ENCODE results near the gene KRT31.
"Not testable (repeated sequence)": the region's sequence is repeated elsewhere in the genome, so short reads cannot be mapped to it uniquely, and the experiment has no call there.

The KRT31 gene

DNA sequence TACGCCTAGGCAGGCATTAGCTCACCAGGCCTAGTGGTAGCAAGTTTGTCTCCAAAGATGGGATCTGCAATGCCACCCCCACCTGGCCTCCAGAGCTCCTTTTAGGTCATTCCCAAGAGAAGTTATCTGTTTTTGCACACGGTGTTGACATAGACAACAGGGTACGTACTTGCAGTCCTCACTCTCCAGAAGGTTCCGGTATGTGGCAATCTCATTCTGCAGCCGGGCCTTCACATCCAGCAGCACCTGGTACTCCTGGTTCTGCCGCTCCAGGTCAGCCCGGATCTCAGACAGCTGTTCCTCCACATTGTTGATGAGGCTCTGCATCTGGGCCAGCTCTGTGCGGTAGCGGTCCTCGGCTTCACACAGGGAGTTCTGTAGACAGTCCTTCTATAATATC is 9.8 kb upstream of the KRT31 start:
- peaks cover 2% of the 10 kb centered on the region for H3K36me3 Mint-ChIP-seq
- H3K9me3 Mint-ChIP-seq (ENCODE audit: low read depth), result no peaks in the 10 kb centered on the region
- peaks cover 47% of the 10 kb centered on the region for H3K4me1 Mint-ChIP-seq (ENCODE audit: low read depth)
- no peak overlapping the region for H3K4me3 Mint-ChIP-seq
- no peak overlapping the region for H3K27ac Mint-ChIP-seq
- no peaks in the 10 kb centered on the region for H3K27me3 Mint-ChIP-seq

DNA sequence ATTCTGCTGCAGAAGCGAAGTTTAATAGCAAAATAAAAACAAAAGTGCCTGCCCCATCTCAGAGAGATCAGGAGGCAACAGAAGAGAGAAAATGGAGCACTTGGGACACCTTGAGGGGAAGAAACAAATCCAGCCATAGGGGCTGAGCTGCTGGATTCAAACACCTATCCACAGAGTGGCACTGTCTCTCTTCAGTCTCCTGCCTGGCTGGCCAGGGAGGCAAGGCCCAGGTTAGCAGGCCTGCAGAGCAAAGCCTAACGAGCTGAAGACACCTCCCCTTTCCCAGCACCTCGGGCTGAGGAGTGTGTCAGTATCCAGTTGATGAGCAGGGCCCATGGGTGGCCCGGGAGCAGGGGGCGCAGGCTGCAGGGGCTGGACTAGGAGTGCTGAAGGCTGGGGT is 8.8 kb upstream of the KRT31 start:
- H3K9me3 Mint-ChIP-seq (ENCODE audit: low read depth), result no peaks in the 10 kb centered on the region
- no peaks in the 10 kb centered on the region for H3K27me3 Mint-ChIP-seq
- peaks cover 50% of the 10 kb centered on the region for H3K4me1 Mint-ChIP-seq (ENCODE audit: low read depth)
- no peak overlapping the region for H3K4me3 Mint-ChIP-seq
- no peak overlapping the region for H3K27ac Mint-ChIP-seq
- peaks cover 2% of the 10 kb centered on the region for H3K36me3 Mint-ChIP-seq

DNA sequence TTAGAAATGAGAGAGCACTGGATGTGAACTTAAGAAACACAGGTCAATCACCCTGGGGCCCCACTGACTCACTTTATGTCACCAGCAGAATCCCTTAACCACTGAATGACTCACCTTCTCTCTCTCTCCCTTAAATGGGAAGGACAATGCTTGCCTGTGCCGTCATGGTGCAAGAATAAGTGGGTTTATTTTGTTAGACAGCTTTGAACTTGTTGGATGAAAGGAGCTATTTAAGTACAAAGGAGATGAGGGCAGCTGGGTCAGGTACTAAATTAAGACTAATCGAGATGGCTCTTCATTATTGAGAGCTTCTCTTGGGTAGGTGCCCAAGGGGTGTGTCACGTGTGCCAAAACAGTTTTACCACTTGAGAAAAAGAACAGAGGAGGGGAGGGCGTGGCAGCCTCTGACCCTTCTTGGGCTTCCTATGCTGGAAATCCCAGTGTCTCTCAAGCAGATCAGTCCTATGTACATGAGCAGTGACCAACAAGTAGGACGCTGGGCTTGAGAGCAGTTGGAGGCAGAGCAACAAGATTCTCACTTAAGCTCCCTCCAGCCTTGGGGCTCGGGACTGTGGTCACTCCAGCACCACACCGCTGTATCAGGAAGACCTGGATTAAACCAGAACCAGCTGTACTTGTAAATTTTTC is 6.7 kb upstream of the KRT31 start:
- Mint-ChIP-seq H3K27me3 (no peaks in the 10 kb centered on the region), H3K36me3 (peaks cover 2% of the 10 kb centered on the region), H3K27ac (peak overlapping the region; percentile 76), H3K4me1 (ENCODE audit: low read depth) (peaks cover 49% of the 10 kb centered on the region), H3K4me3 (peak overlapping the region; percentile 63), H3K9me3 (ENCODE audit: low read depth) (no peaks in the 10 kb centered on the region)

DNA sequence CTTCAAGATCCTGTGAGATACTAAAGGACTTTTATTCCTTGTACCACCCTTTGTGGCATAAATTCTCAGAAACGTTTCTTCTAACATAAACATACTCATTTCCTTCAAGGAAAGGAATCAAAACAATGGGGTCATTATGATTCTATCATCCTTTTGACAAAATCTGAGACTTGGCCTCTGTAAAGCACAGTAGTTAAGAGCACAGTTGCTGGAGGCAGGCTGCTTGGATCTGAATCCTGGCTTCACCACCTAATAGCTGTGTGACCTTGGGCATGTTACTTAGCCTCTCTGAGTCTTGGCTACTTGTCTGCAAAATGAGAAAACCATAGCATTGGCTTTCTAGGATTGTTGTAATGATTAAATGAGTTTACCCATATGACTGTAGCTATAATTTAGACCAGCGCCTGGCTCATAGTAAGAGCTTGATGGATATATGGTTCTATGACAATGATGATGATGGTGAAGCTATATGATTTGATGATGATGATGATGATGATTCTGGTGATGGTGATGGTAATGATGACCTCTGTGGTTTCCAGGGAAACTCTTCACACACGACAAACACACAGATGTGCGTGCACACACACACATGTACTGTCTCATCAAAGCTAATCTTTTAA is 6.1 kb upstream of the KRT31 start:
- no peak overlapping the region for H3K4me3 Mint-ChIP-seq
- H3K9me3 Mint-ChIP-seq (ENCODE audit: low read depth), result no peaks in the 10 kb centered on the region
- H3K27me3 Mint-ChIP-seq, result no peaks in the 10 kb centered on the region
- H3K36me3 Mint-ChIP-seq, result peaks cover 2% of the 10 kb centered on the region
- peaks cover 42% of the 10 kb centered on the region for H3K4me1 Mint-ChIP-seq (ENCODE audit: low read depth)
- H3K27ac Mint-ChIP-seq, result peak overlapping the region; percentile 76

DNA sequence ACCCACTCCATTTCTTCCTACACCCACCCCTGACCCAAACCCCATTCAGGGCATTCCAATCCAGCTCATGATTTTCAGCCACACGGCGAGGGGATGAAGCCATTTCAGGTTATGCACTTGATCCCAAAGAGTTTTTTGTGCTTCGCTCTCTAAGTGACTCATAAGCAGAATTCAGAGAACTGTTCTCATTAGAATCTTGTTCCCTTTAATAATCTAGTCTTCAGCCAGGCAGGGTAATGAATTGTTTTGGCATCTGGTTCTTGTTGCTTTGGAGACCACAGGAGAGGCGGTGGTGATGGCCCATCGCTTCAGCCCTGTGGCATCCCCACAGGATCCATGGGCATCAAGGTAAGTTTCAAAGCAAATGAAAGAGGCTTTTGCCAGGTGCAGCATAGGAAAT is 4.8 kb upstream of the KRT31 start:
- Mint-ChIP-seq H3K9me3 (ENCODE audit: low read depth) (no peaks in the 10 kb centered on the region), H3K4me3 (no peak overlapping the region), H3K36me3 (peaks cover 2% of the 10 kb centered on the region), H3K27me3 (no peaks in the 10 kb centered on the region), H3K4me1 (ENCODE audit: low read depth) (peaks cover 40% of the 10 kb centered on the region), H3K27ac (no peak overlapping the region)

DNA sequence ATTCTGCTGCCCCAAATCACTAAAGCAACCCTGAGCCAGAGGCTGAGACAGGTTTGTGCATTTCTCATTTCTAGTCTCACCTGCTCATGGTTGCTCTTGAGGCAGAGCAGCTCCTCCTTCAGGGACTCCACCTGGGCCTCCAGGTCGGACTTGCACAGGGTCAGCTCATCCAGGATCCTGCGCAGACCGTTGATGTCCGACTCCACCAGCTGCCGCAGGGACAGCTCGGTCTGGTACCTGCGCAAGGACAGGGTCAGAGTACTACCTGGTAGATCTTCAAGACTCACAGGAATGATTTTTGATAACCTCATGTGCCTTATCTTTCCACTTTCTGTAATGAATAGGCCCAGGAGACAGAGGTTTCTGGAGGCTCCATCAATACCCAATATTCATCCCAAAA is 1.1 kb downstream of the KRT31 start:
- H3K36me3 Mint-ChIP-seq, result peaks cover 2% of the 10 kb centered on the region
- H3K4me1 Mint-ChIP-seq (ENCODE audit: low read depth), result peaks cover 10% of the 10 kb centered on the region
- no peaks in the 10 kb centered on the region for H3K9me3 Mint-ChIP-seq (ENCODE audit: low read depth)
- no peak overlapping the region for H3K27ac Mint-ChIP-seq
- no peak overlapping the region for H3K4me3 Mint-ChIP-seq
- peaks cover 2% of the 10 kb centered on the region for H3K27me3 Mint-ChIP-seq

DNA sequence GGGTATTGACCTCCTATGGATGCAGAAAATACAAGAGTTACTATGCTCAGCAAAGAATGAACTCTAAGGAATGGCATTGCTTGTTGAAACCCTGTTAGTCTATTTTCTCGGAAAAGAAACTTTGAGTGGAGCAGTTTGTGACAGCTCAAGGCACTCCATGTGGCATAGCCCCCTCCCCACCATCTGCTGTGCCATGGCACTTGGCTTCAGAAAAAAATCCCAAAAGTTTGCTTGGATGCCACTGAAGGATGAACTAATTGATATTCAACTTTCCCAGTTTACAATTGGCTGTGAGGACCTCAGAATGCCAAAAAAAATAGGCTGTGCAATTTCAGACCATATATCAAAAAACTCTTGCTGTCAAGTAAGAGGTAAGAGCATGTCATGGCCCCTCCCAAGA is 1.8 kb downstream of the KRT31 start:
- H3K9me3 Mint-ChIP-seq (ENCODE audit: low read depth), result no peaks in the 10 kb centered on the region
- H3K27me3 Mint-ChIP-seq, result peaks cover 2% of the 10 kb centered on the region
- no peak overlapping the region for H3K4me3 Mint-ChIP-seq
- peaks cover 2% of the 10 kb centered on the region for H3K36me3 Mint-ChIP-seq
- H3K27ac Mint-ChIP-seq, result no peak overlapping the region
- peaks cover 10% of the 10 kb centered on the region for H3K4me1 Mint-ChIP-seq (ENCODE audit: low read depth)

DNA sequence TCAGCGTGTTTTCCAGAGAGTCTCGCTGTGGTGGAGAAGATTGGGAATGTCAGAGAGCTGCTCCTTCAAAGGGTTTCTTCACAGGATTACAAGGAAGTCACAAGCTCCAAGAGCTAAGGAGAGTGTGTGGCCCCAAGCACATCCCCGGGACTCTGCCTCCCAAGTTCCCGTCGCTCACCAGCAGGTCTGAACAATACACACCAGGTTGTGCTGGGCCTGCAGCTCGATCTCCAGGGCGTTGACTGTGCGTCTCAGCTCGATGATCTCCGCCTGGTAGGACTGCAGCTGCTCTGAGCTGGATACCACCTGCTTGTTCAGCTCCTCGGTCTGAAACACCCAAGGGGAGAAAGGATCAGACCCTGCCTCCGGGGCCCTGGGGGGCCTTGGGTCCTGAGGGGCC is 2.4 kb downstream of the KRT31 start:
- not testable (repeated sequence) for H3K9me3 Mint-ChIP-seq (ENCODE audit: low read depth); H3K36me3 Mint-ChIP-seq; H3K4me3 Mint-ChIP-seq; H3K27ac Mint-ChIP-seq; H3K27me3 Mint-ChIP-seq; H3K4me1 Mint-ChIP-seq (ENCODE audit: low read depth)

DNA sequence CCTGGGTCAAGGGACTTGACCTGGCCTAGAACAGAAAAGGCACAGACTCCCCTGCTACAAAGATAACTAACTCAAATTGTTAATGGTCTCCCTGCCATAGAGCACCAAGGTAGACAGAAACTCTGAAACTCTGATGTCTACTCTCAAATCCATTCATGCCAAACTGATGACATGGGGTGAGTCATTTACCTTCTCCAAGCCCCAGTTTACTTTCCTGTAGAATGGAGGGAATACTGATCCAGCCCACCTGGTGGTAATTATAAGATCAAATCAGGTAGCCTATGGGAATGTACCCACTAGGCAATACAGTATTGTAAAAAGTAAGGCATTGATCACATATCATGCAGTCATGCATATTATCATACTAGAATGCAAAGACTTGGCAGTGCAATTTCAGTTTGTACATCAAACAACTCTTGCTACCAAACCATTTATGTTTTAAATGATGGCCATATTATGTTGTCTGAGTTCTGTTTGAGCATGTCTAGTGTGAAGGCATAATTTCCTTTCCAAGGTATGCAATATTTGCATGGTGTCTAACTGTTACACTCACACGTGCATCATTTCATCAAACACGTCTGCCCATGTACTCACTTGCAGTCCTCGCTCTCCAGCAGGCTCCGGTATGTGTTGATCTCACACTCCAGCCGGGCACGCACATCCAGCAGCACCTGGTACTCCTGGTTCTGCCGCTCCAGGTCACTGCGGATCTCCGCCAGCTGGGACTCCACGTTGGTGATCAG is 3.0 kb downstream of the KRT31 start:
- Mint-ChIP-seq H3K27ac (no peak overlapping the region), H3K27me3 (peaks cover 2% of the 10 kb centered on the region), H3K36me3 (no peaks in the 10 kb centered on the region)

DNA sequence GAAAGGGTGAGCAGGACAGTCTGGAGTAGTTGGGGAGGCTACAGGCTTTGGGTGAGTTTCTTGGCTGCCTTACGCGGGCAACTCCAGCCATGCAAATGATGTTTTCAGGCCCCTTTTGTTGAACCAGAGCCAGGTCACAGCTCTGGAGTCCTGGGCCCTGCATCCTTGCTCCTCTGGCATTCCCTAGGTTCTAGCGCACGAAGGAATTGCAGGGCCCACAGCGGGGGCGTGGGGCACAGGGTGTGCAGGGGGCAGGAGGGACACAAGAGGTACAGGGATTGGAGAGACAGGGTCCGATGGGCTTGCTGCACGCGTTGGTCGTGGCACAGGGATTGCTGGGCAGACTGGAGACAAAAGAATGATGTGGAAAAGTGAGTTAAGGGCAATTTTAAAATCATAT is 3.6 kb downstream of the KRT31 start:
- H3K4me1 Mint-ChIP-seq (ENCODE audit: low read depth), result peaks cover 4% of the 10 kb centered on the region
- no peak overlapping the region for H3K27ac Mint-ChIP-seq
- H3K9me3 Mint-ChIP-seq (ENCODE audit: low read depth), result no peaks in the 10 kb centered on the region
- peaks cover 2% of the 10 kb centered on the region for H3K27me3 Mint-ChIP-seq
- H3K36me3 Mint-ChIP-seq, result no peaks in the 10 kb centered on the region
- H3K4me3 Mint-ChIP-seq, result no peak overlapping the region

More for the DNA sequence above, 3.0 kb downstream of the KRT31 start:
- Mint-ChIP-seq H3K4me1 (ENCODE audit: low read depth) (peaks cover 6% of the 10 kb centered on the region), H3K4me3 (no peak overlapping the region), H3K9me3 (ENCODE audit: low read depth) (no peaks in the 10 kb centered on the region)

DNA sequence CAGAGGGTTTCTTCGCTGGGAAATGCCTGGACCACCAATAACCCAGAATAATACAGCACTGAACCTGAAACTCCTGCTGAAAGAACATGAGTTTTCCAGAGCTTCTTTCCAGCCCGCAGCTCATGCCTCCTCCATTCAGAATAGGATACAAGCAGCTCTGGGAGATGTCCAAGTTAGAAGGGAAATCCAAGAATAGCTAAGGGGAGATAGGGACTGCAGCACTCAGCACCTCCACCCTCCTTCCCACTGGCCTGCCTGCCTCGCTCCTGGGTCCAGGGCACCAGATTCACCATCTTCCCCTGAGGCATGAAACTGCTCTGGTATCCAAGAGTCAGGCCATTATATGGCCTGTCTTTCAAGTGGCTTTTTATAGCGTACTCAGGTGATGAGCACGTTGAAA is 4.1 kb downstream of the KRT31 start:
- Mint-ChIP-seq H3K9me3 (ENCODE audit: low read depth) (no peaks in the 10 kb centered on the region), H3K36me3 (no peaks in the 10 kb centered on the region), H3K4me1 (ENCODE audit: low read depth) (peaks cover 7% of the 10 kb centered on the region), H3K4me3 (no peak overlapping the region), H3K27ac (no peak overlapping the region), H3K27me3 (peaks cover 2% of the 10 kb centered on the region)

DNA sequence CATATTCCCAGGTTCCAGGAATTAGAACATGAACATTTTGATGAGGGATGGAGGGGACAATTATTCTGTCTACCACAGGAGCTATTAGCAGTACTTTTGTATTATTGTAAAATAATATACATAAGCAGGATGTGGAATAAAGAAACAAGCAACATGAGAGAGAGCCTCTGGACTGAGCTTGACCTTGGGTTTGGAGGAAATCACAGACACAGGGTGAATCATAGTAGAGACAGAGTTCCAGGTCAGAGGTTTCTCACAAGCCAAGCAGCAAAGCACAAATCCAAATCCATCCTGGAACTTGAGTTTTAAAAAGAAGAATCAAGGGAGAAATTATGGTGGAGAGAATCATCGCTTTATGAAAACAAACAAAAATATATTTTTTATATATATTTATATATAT is 5.1 kb downstream of the KRT31 start:
- Mint-ChIP-seq H3K9me3 (ENCODE audit: low read depth) (no peaks in the 10 kb centered on the region), H3K27me3 (peaks cover 2% of the 10 kb centered on the region), H3K4me1 (ENCODE audit: low read depth) (peaks cover 7% of the 10 kb centered on the region), H3K36me3 (peaks cover 1% of the 10 kb centered on the region), H3K4me3 (no peak overlapping the region), H3K27ac (no peak overlapping the region)

DNA sequence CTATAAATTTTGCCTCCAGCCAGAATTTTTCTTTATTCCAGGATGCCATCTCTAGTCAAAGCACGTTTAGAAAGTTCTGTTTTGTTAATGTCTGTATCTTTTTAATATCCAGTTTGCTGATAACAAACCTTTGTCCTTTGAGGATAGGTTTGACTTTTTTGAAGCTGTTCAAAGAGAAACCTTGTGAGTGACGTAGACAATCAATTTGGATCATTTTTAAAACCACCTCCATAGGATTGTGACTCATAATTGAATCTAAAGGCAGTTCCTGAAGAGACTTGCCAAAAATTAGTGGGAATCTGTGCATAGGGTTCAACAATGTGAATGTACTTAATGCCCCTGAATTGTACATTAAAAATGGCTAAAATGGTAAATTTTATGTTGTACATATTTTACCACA is 5.9 kb downstream of the KRT31 start:
- Mint-ChIP-seq H3K27me3 (peaks cover 2% of the 10 kb centered on the region), H3K27ac (no peak overlapping the region), H3K9me3 (ENCODE audit: low read depth) (peaks cover 2% of the 10 kb centered on the region), H3K4me1 (ENCODE audit: low read depth) (peaks cover 7% of the 10 kb centered on the region), H3K4me3 (no peak overlapping the region), H3K36me3 (peaks cover 4% of the 10 kb centered on the region)

DNA sequence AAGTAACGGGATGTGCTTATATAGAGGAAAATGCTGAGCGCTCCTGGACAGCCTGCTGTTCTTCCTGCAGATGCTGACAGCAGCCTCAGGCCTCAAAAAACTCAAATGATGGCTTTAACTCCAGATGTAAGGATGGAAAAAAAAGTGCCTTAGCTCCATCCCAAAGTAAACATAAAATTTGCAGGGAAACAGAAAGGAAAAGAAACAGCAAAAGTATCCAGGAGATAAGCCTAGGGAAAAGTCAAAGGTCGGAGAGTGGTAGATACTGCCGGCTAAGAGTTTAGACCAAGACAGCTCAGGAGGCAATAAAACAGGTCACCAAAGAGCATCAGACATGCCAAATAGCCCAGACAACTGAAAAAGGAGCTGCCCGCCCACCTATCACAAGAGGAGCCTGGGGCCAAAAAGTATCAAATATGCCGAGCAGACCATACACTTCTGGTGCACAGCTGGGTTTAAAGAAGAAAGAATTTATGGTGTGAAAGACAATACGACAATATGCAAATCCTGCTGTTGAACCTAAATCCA is 6.9 kb downstream of the KRT31 start:
- Mint-ChIP-seq H3K36me3 (peaks cover 5% of the 10 kb centered on the region), H3K4me3 (no peak overlapping the region), H3K9me3 (ENCODE audit: low read depth) (peaks cover 5% of the 10 kb centered on the region), H3K4me1 (ENCODE audit: low read depth) (peaks cover 4% of the 10 kb centered on the region), H3K27ac (no peak overlapping the region), H3K27me3 (peaks cover 2% of the 10 kb centered on the region)

DNA sequence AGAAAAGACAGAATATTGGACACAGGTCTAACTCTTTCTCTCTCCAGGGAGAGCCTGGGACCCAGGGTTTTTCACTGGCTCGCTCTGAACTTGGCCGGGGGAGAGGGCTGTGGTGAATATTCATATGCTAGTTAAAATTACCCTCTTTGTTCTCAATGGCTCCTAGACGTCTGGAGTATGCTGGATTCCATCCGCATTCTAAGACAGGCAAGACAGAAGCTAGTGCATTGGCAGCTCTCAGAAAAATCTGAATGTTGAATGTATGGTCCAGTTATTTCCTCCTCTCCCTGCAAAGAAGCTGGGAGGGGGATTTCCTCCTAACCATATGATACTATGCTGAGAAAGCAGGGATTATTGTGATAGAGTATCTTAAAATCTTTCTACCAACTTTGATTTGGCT is 9.7 kb downstream of the KRT31 start:
- Mint-ChIP-seq H3K4me1 (ENCODE audit: low read depth) (peaks cover 4% of the 10 kb centered on the region), H3K27me3 (peaks cover 2% of the 10 kb centered on the region), H3K27ac (no peak overlapping the region), H3K36me3 (peaks cover 5% of the 10 kb centered on the region), H3K4me3 (no peak overlapping the region), H3K9me3 (ENCODE audit: low read depth) (peaks cover 5% of the 10 kb centered on the region)
